ENCODE results near the gene APOB. TPM values are rescaled to one million over a fixed set of nuclear protein-coding genes. Genes with fewer than 3 reads are reported as not detected.

Gene APOB
- total and polyA plus RNA-seq, 2 of the 13 experiments (the other 11 are each of a cell fraction or from before 2014, with no cell fraction given): 1,569 to 2,515 TPM

- no peak for TF ChIP-seq CBFB (CRISPR knock-in tag; IDR thresholded peaks at IDR 0.05)
- no peak for TF ChIP-seq AHR (CRISPR knock-in tag; IDR thresholded peaks at IDR 0.05)
- no peak for TF ChIP-seq RFX5 (IDR thresholded peaks at IDR 0.05; ENCODE audit: low read depth, low read length)
- no peak for TF ChIP-seq HDAC6 (IDR thresholded peaks at IDR 0.05; ENCODE audit: low read depth, low read length)
- no peak for TF ChIP-seq RAD21 (CRISPR knock-in tag; IDR thresholded peaks at IDR 0.05)
- TF ChIP-seq ZNF883 (CRISPR knock-in tag; IDR thresholded peaks at IDR 0.05; ENCODE audit: not compliant biosample characterization): no peak
- TF ChIP-seq NR2F1 (CRISPR knock-in tag; IDR thresholded peaks at IDR 0.05): no peak
- TF ChIP-seq ZNF773 (CRISPR knock-in tag; IDR thresholded peaks at IDR 0.05; ENCODE audit: borderline replicate concordance): 0 out of 2 replicates have a peak, but pooled peaks have one; percentile 32
- no peak for TF ChIP-seq SYNCRIP (IDR thresholded peaks at IDR 0.05; ENCODE audit: insufficient read depth, low read depth, low read length)
- TF ChIP-seq YEATS4 (CRISPR knock-in tag; IDR thresholded peaks at IDR 0.05; ENCODE audit: borderline replicate concordance): no peak
- TF ChIP-seq KDM4B (CRISPR knock-in tag; IDR thresholded peaks at IDR 0.05): no peak
- no peak for TF ChIP-seq ZNF607 (CRISPR knock-in tag; IDR thresholded peaks at IDR 0.05; ENCODE audit: borderline replicate concordance)
- TF ChIP-seq HBP1 (CRISPR knock-in tag; IDR thresholded peaks at IDR 0.05; ENCODE audit: low read depth): no peak
- TF ChIP-seq SOX5 (CRISPR knock-in tag; IDR thresholded peaks at IDR 0.05; ENCODE audit: borderline replicate concordance): no peak
- no peak for TF ChIP-seq ZNF878 (CRISPR knock-in tag; IDR thresholded peaks at IDR 0.05)
- peak; percentile 50; the same call in 1 of the 2 replicates for TF ChIP-seq IRX3 (CRISPR knock-in tag; IDR thresholded peaks at IDR 0.05; ENCODE audit: borderline replicate concordance, low read depth)
- no peak for TF ChIP-seq NR1H2 (CRISPR knock-in tag; IDR thresholded peaks at IDR 0.05; ENCODE audit: borderline replicate concordance, low read depth)
- TF ChIP-seq ZNF776 (CRISPR knock-in tag; IDR thresholded peaks at IDR 0.05): no peak
- TF ChIP-seq AFF4 (CRISPR knock-in tag; IDR thresholded peaks at IDR 0.05): peak; percentile 86; the same call in 1 of the 2 replicates
- TF ChIP-seq MTA3 (CRISPR knock-in tag; IDR thresholded peaks at IDR 0.05): no peak
- TF ChIP-seq ZNF839 (CRISPR knock-in tag; IDR thresholded peaks at IDR 0.05; ENCODE audit: borderline replicate concordance): no peak
- TF ChIP-seq ZFP90 (CRISPR knock-in tag; IDR thresholded peaks at IDR 0.05; ENCODE audit: borderline replicate concordance): no peak
- peak; percentile 87 for TF ChIP-seq POLR2G (IDR thresholded peaks at IDR 0.05; ENCODE audit: low read depth, low read length)
Observed at GRCh38 chr2:21002814-21003192, 41.1 kb downstream of the APOB start (continued).

Data from HepG2 (cell line).